GM12891 (cell line): Measurements from ENCODE around the gene KCNK1.

Experiments
- POLR2A ChIP-seq: IDR thresholded peaks from 2 replicates; pipeline ENCODE4 v1.6.1; 2011; ENCODE audit warnings: low read depth, low read length, control low read depth
- POLR2AphosphoS5 ChIP-seq: IDR thresholded peaks from 2 replicates; pipeline ENCODE4 v1.6.1; 2011; ENCODE audit warnings: low read depth, low read length, control low read depth
- SPI1 ChIP-seq: IDR thresholded peaks from 2 replicates; pipeline ENCODE4 v1.6.1; 2011; ENCODE audit warnings: low read depth, low read length, control low read depth
- TAF1 ChIP-seq: IDR thresholded peaks from 2 replicates; pipeline ENCODE4 v1.6.1; 2011; ENCODE audit warnings: low read depth, low read length, control low read depth

- TF ChIP-seq POLR2A (no peak), POLR2AphosphoS5 (no peak), SPI1 (no peak), TAF1 (no peak)
These were observed 63.9 kb downstream of the KCNK1 start for GRCh38 chr1:233677690-233678354.
